OCI-LY1 (cell line): Measurements from ENCODE around the gene NOL4.
"Not testable (repeated sequence)": the region's sequence is repeated elsewhere in the genome, so short reads cannot be mapped to it uniquely, and the experiment has no call there.

ENCODE experiments used
- H2AFZ ChIP-seq: fragments of 200-600 bp; sonication (generic), shearing (Covaris generic); 2 replicates; pipeline ENCODE4 v1.6.0; 2014; ENCODE audit warnings: antibody characterized with exemption, mild to moderate bottlenecking, low read length
- H3F3A ChIP-seq: fragments of 200-600 bp; sonication (generic), shearing (Covaris generic); 2 replicates; pipeline ENCODE4 v1.6.0; 2014; ENCODE audit warnings: mild to moderate bottlenecking, antibody characterized with exemption, low read length, moderate library complexity; ENCODE audit not compliant: insufficient read depth
- H3K27ac ChIP-seq: fragments of 200-600 bp; sonication (generic); 2 replicates; pipeline ENCODE4 v1.5.1; 2014; ENCODE audit warnings: low read length, mixed run types, mild to moderate bottlenecking, low read depth; ENCODE audit not compliant: poor library complexity, severe bottlenecking
- H3K27me3 ChIP-seq: fragments of 200-600 bp; sonication (generic); 2 replicates; pipeline ENCODE4 v1.6.0; 2014; ENCODE audit warnings: antibody characterized with exemption, mild to moderate bottlenecking, low read length, moderate library complexity; ENCODE audit not compliant: insufficient read depth
- H3K36me3 ChIP-seq: fragments of 200-600 bp; sonication (generic); 2 replicates; pipeline ENCODE4 v1.6.1; 2014; ENCODE audit warnings: mild to moderate bottlenecking, antibody characterized with exemption, low read length, moderate library complexity, mixed read lengths; ENCODE audit not compliant: insufficient read depth
- H3K4me1 ChIP-seq: fragments of 200-600 bp; sonication (generic); 2 replicates; pipeline ENCODE4 v1.5.1; 2014; ENCODE audit warnings: mild to moderate bottlenecking, low read length, moderate library complexity; ENCODE audit not compliant: insufficient read depth, severe bottlenecking
- H3K4me2 ChIP-seq: fragments of 200-600 bp; sonication (generic), shearing (Covaris generic); 2 replicates; pipeline ENCODE4 v1.6.1; 2014; ENCODE audit warnings: low read length
- H3K4me3 ChIP-seq: fragments of 200-600 bp; sonication (generic); 2 replicates; pipeline ENCODE4 v1.5.1; 2014; ENCODE audit warnings: low read length, low read depth, mild to moderate bottlenecking, mixed read lengths; ENCODE audit not compliant: poor library complexity, severe bottlenecking
- H3K79me2 ChIP-seq: fragments of 200-600 bp; shearing (Covaris generic); 2 replicates; pipeline ENCODE4 v1.6.1; 2016; ENCODE audit warnings: mixed run types, low read length, mixed read lengths; ENCODE audit not compliant: insufficient read depth
- H3K9ac ChIP-seq: fragments of 200-600 bp; sonication (generic), shearing (Covaris generic); 2 replicates; pipeline ENCODE4 v1.6.1; 2014; ENCODE audit warnings: mild to moderate bottlenecking, low read length, mixed read lengths
- H3K9me2 ChIP-seq: fragments of 200-600 bp; sonication (generic), shearing (Covaris generic); 2 replicates; pipeline ENCODE4 v1.6.1; 2014; ENCODE audit warnings: low read depth, mild to moderate bottlenecking, low read length, mixed read lengths
- H3K9me3 ChIP-seq: fragments of 200-600 bp; shearing (Covaris generic); 2 replicates; pipeline ENCODE4 v1.6.1; 2014; ENCODE audit warnings: low read length, mixed read lengths
- H4K20me1 ChIP-seq: fragments of 200-600 bp; sonication (generic), shearing (Covaris generic); 2 replicates; pipeline ENCODE4 v1.6.0; 2016; ENCODE audit warnings: mild to moderate bottlenecking, low read length; ENCODE audit not compliant: insufficient read depth
- EZH2 ChIP-seq: fragments of 200-600 bp; sonication (generic), shearing (Covaris generic); IDR thresholded peaks from 2 replicates; pipeline ENCODE4 v1.8.0; 2017; ENCODE audit warnings: borderline replicate concordance, mixed run types, mild to moderate bottlenecking, antibody characterized with exemption, low read length, moderate library complexity, mixed read lengths
- TF ChIP-seq, protein P1 (sequence below): fragments of 200-600 bp; sonication (generic), shearing (Covaris generic); IDR thresholded peaks from 2 replicates; pipeline ENCODE4 v1.5.1; 2017; ENCODE audit warnings: mild to moderate bottlenecking, antibody characterized with exemption, low read length, moderate library complexity, mixed read lengths

The NOL4 gene

DNA sequence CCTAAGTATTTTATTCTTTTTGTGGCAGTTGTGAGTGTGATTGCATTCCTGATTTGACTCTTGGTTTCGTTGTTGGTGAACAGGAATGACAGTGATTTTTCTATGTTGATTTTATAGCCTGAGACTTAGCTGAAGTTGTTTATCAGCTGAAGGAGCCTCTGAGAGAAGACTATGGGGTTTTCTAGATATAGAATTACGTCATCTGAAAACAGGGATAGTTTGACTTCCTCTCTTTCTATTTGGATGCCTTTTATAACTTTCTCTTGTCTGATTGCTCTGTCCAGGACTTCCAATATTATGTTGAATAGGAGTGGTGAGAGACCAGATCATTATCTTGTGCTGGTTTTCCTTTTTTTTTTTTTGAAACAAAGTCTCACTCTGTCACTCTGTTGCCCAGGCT lies 18.0 kb upstream of the NOL4 start:
- TF ChIP-seq, protein P1, sequence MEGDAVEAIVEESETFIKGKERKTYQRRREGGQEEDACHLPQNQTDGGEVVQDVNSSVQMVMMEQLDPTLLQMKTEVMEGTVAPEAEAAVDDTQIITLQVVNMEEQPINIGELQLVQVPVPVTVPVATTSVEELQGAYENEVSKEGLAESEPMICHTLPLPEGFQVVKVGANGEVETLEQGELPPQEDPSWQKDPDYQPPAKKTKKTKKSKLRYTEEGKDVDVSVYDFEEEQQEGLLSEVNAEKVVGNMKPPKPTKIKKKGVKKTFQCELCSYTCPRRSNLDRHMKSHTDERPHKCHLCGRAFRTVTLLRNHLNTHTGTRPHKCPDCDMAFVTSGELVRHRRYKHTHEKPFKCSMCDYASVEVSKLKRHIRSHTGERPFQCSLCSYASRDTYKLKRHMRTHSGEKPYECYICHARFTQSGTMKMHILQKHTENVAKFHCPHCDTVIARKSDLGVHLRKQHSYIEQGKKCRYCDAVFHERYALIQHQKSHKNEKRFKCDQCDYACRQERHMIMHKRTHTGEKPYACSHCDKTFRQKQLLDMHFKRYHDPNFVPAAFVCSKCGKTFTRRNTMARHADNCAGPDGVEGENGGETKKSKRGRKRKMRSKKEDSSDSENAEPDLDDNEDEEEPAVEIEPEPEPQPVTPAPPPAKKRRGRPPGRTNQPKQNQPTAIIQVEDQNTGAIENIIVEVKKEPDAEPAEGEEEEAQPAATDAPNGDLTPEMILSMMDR, result no peak
- TF ChIP-seq EZH2, result no peak
- Histone ChIP-seq H4K20me1 (no peaks in the 10 kb centered on the region), H3K36me3 (no peaks in the 10 kb centered on the region), H3K4me2 (no peak overlapping the region), H3K4me3 (no peak overlapping the region), H2AFZ (no peak overlapping the region), H3K9me2 (no peaks in the 10 kb centered on the region), H3K27ac (no peak overlapping the region), H3F3A (no peaks in the 10 kb centered on the region), H3K27me3 (no peaks in the 10 kb centered on the region), H3K79me2 (no peaks in the 10 kb centered on the region), H3K9ac (no peak overlapping the region), H3K9me3 (no peaks in the 10 kb centered on the region), H3K4me1 (no peaks in the 10 kb centered on the region)

- not testable (repeated sequence) for H3K27me3 ChIP-seq, H3K36me3 ChIP-seq, H3K9ac ChIP-seq, H3K4me1 ChIP-seq, H3K9me3 ChIP-seq, H3K4me3 ChIP-seq, H3K4me2 ChIP-seq, H2AFZ ChIP-seq, H4K20me1 ChIP-seq, H3F3A ChIP-seq, H3K79me2 ChIP-seq, H3K9me2 ChIP-seq, H3K27ac ChIP-seq
Observed at GRCh38 chr18:34233781-34234388, 9.2 kb upstream of the NOL4 start.

DNA sequence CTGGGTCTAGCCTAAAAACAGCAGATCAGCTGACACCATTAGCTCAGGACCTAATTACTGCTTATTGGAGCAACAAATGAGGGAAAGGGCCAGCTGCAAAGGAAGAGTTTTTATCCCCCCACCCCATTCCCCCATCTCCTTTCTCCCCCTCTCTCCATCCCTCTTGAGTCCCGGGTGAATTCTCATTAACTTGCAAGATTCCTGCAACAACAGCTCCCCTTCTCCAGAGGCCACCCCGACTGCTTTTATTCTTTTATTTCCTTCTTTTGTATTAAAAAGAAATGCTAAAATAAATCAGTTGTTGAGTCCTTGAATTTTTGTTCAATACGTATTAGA lies 473 bp upstream of the NOL4 start:
- no peaks in the 10 kb centered on the region for H4K20me1 ChIP-seq
- no peaks in the 10 kb centered on the region for H3K36me3 ChIP-seq
- H3K27me3 ChIP-seq, result no peaks in the 10 kb centered on the region
- H3K27ac ChIP-seq, result no peak overlapping the region
- no peaks in the 10 kb centered on the region for H3K4me1 ChIP-seq
- no peaks in the 10 kb centered on the region for H3F3A ChIP-seq
- TF ChIP-seq EZH2, result no peak
- TF ChIP-seq, protein P1, result no peak
- H3K9me3 ChIP-seq, result no peaks in the 10 kb centered on the region
- H3K9ac ChIP-seq, result no peak overlapping the region
- H2AFZ ChIP-seq, result no peak overlapping the region
- no peaks in the 10 kb centered on the region for H3K79me2 ChIP-seq
- H3K9me2 ChIP-seq, result no peaks in the 10 kb centered on the region
- H3K4me2 ChIP-seq, result no peak overlapping the region
- no peak overlapping the region for H3K4me3 ChIP-seq

DNA sequence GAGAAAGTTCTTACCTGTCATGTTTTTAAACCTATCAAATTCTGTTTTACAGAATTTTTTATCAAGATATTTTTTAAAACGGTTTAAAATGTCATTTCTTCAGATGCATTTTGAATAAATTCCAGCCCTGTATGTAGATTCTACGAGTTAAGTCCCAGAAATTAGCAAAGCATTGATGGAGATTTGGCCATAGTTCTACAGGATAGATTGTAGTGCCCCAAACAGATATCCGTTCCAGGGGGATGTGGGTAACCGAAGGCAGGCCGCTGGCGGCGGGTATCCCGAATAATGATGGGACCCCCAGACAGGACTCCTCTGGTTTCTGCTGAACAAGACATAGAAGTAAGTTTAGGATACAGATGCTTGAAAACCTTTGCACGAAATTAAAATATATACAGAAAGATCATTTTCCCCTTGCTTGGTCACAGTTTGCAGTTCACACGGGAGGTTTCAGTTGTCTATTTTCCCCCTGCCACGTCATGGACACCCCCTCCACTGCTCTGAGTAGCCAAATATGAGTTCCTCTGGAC lies 755 bp downstream of the NOL4 start:
- H3K9me3 ChIP-seq, result no peaks in the 10 kb centered on the region
- no peaks in the 10 kb centered on the region for H3F3A ChIP-seq
- H3K4me3 ChIP-seq, result no peak overlapping the region
- no peaks in the 10 kb centered on the region for H3K9me2 ChIP-seq
- H3K27ac ChIP-seq, result no peak overlapping the region
- H3K36me3 ChIP-seq, result no peaks in the 10 kb centered on the region
- no peak overlapping the region for H3K9ac ChIP-seq
- no peak overlapping the region for H2AFZ ChIP-seq
- H4K20me1 ChIP-seq, result no peaks in the 10 kb centered on the region
- no peaks in the 10 kb centered on the region for H3K79me2 ChIP-seq
- no peaks in the 10 kb centered on the region for H3K27me3 ChIP-seq
- H3K4me2 ChIP-seq, result no peak overlapping the region
- TF ChIP-seq EZH2, result no peak
- TF ChIP-seq, protein P1, result no peak
- no peaks in the 10 kb centered on the region for H3K4me1 ChIP-seq
